ENCODE measurements around the gene MSANTD1.

Gene MSANTD1

DNA sequence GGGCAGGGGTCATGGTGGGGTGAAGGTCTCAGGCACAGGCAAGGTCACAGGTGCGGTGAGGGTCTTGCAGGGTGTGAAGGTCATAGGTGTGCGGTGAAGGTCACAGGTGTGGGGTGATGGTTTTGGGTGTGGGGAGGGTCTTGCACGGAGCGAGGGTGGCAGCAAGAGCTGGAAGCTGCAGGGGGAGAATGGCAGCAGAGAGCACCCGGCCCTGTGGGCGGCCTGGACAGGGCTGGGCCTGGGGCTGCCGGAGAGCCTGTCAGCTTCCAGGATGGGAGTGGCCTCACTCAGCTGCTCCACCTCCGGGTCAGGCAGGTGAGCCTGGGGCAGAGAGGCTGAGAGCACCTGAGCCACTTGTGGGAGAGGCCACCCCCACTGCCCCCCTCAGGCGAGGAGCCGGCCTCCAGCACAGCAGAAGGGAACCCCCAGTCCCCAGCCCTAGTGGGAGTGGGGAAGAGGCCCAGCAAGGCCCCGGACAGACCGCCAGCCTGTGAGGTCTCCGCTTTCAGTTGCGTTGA is 1.5 kb downstream of the MSANTD1 start:
- no peak for FAIRE-seq

DNA sequence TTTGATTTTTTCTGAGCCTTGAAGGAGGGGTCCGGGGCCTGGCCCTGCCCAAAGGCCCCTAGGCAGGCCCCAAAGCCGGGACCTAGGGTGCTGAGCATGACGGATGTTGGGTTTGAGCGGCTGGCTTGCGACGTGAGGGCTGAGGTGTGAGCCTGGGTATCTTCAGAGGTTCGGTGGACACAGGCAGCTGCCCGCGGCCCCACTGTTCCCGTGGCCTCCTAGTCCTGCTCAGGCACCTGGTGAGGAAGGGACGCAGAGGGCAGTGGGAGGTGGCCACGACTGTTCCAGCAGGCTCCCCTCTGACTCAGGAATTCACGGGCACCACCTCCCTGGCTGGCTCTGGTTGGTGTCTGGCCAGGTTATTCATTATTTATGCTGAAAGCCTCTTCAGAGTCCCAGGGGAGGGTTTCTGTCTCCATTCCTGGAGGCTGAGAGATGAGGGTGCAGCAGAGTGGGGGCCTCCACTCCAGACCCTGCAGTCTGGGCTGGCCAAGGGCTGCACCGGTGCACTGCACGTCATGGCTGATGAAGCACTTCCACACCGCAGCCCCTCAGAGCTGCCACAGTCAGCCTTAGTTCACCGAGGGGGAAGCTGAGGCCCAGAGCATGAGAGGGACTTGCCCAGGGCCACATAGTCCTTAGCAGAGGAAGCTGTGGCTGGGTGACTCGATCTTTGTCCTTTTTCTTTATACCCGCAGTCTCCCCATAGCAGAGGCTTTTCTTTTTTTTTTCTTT is 2.2 kb downstream of the MSANTD1 start:
- no peak for FAIRE-seq

DNA sequence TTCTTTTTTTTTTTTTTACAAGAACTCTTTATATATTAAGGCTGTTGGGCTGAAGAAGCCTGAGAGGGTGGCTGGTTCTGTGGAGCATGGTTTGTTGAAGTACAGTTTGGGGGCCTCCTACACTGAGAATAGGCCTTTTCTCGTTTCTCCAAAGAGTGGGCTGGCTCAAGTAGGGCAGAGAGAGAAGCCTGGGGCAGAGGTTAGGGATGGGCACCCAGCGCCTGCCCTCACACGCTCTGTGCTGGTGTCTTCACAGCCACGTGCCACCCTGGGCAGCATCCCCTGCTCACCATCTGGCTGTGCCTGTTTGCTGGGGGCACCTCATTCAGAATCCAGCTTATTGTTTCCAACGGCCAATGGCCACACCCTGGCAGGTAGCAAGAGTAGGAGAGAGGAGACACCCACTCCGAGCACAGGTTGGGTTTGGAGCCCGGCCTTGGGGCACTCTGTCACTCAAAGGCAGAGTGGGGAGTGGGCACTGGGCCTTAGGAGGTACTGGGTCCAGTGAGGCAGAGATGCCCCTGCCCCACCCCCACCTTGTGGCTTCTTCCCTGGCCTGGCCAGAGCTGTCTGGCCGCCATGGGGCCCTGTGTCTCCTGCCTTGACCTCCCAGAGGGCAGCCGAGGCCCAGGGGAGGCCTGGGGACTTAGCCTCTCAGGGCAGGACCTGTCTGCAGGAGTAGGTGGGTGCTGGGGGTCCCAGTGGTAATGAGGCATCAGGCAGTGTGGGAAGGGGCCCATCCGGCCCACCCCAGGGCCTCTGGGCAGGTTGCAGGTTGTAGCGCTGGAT is 2.9 kb downstream of the MSANTD1 start:
- FAIRE-seq, result no peak

DNA sequence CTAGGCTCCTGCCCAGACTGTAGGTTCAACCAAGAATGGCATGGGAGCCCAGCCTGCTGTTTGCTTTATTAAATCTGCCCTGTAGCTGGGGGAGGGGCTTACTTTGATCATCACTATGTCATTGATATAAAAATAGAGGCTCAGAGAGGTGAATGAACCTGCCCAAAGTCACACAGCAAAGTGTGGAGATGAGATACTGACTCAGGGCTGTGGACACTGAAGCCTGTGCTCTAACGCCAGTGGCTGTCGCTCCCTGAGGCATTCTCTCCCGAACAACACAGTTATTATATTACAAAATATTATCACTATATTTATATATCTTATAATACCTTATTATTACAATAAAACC is 3.5 kb downstream of the MSANTD1 start:
- no peak for FAIRE-seq

DNA sequence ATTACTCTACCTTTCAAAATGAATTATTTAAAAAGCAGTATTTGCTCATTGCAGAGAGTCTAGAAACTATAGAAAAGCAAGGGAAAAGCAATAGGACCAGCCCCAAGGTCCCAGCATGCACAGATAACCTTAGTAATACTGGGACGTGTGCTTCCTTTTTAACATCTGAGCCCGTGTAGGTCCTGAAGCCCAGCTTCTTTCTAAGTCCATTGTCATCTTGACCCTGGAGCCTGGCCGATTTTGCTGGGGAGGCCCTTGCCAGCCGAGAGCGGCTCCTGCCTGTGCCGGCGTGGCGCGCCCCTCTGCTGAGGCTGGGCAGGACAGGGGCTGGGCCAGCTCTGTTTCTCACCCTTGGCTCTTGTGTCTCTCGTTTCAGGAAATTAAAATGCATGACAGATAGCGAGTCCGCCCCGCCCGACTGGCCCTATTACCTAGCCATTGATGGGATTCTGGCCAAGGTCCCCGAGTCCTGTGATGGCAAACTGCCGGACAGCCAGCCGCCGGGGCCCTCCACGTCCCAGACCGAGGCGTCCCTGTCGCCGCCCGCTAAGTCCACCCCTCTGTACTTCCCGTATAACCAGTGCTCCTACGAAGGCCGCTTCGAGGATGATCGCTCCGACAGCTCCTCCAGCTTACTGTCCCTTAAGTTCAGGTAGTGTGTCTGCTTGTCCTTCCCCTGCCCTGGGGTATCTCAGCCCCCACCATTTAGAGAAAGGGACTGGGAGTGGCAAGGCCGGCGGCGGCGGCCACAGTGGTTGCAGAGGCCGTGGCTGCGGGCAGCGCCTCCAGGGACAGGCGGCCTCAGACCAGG is 4.1 kb downstream of the MSANTD1 start:
- no peak for FAIRE-seq

DNA sequence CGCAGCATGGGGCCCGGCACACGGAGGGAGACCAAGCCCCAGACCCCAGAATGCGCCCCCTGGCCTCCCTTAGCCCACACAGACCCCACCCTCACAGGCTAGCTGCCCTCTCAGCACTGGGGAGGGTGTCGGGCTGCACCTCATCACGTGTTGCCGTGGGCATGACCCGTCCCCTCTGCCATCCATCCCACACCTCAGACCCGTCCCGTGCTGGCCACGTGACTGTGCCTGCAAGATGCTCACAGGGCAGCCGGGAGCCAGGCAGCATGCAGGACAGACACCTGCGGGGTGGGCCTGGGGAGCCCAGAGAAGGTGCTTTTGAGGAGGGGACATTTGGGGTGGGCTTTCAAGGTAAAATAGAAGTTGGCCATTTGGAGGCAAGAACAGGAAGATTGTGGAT is 4.8 kb downstream of the MSANTD1 start:
- FAIRE-seq, result no peak

DNA sequence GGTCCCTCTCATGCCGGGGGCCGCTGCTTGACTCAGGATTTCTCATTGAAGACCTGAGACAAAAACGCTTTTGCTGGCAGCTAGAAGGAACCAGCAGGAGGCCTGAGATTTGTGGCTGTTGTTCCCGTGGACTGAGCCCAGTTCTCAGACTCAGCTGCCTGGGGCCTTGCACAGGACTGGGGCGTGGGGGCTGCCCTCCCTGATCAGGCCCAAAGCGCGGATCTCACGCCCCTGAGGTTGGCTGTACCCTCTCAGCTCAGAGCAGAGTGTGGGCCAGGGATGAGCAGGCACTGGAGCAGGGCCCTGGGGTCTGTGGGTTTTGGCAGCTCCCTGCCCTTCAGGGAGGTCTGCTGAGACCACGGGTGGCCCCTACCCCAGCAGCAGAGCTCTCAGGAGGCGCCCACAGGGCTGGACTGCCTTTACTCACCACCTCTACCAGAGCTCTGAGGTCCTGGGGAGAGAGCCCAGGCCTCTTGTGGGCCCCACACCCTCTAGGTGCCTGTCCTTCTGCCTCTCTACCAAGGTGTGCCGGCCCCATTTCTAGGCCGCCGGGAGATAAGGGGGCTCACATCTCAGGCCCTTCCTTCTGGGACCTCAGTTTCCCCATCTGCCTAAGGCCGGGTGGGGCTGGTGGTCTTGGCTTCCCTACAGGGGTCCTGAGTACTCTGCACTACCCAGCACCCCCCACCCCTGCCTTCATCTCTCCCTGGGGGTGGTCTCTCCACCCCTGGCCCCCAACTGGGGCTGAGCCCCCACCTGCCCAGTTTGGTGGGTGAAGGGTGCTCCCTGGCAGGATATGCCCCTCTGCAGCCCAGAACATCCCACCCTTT is 5.6 kb downstream of the MSANTD1 start:
- FAIRE-seq, result no peak

DNA sequence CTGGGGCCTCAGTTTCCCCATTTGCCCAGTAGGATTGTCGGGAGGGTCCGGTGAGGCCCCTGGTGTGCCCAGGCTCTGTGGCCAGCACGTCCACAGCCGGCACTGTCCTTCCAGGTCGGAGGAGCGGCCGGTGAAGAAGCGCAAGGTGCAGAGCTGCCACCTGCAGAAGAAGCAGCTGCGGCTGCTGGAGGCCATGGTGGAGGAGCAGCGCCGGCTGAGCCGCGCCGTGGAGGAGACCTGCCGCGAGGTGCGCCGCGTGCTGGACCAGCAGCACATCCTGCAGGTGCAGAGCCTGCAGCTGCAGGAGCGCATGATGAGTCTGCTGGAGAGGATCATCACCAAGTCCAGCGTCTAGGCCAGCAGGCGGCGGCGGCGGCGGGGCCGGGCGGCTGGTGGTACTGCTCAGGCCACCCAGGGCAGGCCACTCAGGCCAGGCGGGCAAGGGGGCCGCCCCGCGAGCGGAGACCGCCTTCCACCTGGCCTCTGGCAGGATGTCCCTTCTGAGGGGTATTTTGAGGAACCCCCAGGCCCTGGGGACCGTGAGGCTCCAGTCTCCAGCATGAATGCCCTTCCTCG is 6.7 kb downstream of the MSANTD1 start:
- no peak for FAIRE-seq

DNA sequence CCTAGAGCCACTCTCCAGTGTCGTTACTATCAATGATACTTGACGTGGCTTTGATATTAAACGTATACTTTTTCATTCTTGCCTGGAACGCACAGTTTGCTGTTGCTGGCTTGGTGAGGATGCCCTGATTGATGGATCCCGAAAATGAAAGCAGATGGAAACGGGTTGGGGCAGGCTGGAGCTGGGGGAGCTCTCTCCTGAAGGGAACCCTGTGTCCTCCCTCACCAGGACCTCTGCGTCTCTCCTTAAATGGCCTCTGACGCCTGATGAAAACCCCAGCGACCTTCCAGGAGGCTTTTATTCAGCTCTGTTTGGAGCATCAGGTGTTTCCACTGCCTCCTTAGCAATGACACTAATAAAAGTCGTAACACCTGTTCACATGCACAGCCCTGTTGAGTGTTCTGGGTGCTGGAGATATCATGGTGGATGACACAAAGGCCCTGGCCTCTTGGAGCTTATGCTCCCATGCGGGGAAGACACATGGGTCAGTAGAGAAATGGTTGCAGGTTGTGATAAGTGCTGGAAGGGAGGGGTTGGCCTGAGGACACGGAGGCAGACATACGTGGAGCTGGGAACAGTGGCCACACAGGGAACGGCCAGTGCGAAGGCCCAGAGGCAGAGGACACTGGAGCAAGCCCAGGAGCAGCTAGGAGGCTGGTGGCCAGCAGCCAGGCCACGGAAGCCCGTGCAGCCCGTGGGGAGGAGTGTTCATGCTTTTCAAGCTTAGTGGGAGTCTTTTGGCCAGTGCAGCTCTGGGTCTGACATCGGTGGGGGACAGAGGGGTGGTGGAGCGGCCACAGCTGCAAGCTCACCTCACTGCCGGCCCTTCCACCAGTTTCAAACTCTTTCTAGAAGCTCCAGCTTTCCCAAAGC is 7.5 kb downstream of the MSANTD1 start:
- no peak for FAIRE-seq

DNA sequence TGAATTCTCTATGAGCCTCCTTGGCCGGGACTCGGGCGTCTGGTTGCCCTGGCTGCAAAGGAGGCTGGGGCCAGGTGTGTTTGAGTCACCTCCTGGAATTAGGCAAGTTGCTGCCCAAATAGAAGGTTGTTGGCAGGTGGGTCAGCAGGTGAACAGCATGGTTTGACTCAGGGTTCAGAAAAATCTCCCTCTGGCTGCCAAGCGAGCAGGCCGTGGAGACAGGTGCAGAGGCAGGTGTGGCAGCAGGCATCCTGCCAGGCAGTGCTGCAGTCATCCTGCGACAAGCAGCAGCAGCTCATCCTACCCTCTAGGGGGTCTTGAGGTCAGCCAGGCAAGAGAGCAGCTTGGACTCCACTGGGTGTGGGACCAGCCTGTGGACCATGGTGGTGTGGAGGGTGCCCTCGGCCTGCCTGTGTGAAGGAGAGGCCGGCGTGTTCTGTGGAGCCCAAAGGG is 8.2 kb downstream of the MSANTD1 start:
- no peak for FAIRE-seq

DNA sequence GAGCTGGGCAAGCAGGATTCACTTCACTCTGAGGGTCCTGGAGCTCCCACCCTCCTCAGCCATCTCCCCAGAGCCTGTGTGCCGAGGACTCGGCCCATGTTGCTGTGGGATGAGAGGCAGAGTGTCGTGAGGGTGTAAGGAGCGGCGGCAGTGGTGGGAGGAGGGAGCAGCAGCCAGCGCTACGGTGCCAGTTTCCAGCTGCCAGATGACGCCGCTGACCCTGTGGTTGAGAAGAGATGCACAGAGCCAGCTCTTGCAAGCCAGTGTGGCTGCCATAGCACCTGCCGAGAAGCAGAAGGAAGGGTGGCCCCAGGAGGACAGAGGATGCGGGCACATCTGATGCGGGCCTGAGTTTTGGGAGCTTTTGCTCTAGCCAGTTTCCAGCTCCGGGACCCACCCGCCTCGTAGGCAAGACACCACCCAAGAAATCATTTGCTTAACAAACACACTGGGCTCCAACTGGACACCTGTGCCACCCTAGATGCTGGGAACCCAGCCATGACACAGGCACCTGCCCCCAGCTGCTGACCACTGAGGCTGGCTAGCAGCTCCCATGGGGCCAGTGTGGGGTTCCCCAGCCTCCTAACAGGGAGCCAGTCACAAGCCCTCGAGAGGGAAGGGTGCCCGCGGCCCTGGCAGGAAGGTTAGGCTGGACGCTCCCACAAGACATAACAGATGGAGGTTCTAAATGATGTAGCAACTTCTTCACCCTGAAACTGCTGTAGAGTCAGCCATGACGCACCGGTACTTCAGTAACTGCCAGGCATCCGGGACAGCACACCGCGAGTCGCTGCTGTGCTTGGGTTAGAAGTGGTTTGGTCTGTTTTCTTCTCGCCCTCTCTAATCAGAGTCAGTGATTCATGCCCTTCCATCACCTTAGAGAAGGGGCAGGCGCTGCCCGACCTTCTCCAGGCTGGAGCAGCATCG is 8.9 kb downstream of the MSANTD1 start:
- FAIRE-seq, result no peak

DNA sequence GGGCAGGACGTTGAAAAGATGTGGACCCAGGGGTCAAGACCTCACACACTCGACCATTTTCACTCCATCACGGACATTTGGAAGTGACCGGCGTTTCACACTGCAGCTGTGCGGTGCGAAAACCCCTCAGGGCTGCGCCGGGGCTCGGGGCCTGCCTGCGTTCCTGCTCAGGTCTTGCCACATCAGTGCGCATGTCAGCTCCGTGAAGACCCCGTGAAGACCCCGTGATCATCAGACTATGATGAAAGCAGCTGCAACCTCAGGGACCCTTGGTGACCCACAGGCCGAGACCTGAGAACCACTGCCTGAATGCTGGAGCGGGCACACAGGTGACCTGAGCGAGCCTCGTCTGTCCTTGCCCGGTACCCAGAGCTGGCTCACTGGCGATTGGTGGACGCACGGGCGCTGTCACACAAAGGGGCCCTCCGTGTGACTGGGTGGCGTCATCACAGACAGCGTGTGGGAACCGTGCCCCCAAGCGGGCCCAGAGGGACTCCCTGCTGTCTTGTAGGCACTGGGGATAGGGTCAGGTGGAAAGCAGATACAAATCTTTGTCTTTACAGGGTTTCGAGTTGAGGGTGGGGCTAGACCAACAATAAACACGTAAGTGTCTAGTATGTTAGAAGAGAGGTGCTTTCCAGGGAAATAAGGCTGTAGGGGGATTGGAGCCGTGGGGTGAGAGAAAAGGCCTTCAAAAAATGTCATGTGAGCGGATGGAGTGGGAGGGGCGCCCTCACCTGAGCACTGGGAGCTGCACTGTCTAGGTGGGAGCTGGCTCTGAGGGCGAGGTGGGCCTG is 12.7 kb downstream of the MSANTD1 start:
- no peak for FAIRE-seq

DNA sequence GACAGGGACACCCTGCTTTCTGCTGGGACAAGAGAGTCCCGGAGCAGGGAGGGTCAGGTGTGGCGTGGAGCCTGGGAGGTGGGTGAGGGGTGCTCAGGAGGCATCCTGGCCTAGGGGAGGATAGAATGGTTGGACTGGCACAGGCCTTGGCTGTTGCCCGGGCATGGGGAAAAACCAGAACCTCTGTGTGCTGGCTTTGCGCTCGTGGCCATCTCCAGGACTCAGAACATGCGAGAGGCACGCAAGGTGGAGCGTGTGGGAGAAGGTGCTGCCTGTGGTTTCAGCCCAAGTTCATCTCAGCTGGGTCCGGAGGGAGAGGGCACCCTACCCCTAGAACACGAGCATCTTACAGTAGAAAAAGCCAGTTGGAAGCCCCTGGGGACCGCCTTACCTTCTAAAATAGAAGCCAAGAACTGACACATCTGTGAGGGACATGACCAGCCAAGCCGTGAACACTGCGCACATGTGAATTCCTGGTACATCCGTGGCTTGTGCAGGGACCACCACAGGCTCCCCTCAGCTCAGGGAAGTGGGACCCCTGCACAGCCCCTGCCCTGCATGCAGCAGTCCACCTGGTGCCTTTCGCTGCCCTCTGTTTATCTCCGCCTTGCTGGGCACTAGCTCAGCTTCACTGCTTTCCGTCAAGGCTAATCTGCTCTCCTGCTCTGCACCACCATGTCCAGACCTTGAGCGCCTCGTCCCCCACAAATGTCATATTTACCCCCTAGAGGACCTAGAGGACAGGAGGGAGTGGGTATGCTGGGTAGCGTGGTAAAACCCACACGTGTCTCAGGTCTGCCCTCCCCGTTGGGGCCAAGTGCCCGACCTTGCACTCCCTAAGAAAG is 13.5 kb downstream of the MSANTD1 start:
- no peak for FAIRE-seq

DNA sequence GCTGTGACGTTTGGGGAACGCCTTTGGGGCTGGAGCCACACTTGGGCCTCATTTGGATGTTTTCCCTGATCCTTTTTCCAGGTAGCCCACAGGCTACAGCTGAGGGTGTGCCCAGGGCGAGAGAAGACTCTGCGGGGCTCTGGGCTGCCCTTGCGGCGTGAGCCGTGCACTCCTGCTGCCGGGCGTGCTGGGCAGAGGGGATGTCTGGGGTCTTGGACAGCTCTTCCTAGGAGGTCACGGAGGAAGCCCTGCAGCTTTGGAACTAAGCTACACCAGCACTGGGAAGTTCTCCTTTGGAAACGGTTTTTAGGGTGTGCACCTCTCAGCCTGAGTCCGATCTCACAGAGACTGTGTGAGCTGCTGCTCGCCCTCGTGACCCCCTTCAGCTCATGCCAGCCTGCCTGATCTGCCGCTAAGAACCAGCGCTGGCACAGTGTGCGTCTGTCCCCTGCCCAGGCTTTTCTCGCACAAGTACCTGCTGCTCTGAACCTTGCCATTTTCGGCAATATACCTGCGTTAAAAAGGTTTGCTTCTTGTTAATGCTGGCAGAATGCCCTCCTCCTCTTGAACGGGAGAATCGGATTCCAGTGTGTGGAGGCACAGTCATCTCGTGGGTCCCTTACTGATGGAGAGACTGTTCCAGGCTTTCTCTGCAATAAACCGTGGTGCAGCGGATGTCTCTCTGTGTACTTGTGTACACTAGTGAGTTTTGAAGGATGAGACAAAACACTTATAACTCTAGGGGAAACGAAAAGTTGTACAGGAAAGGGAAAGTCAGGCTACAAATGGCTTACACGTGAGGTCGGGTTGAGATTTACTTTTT is 14.3 kb downstream of the MSANTD1 start:
- FAIRE-seq, result no peak

DNA sequence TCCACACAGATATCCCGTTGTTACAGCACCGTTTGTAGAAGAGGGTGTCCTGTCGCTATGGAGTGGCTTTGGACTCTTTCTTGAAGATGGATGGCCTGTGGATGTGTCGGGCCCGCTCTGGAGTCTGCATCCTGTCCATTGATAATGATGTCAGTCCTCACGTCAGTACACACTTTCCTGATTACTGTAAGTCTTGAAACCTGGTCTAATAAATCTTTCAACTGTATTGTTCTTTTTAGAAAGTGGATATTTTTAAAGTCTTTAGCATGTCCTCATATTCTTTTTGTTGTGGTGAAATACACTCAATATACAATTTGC is 14.9 kb downstream of the MSANTD1 start:
- FAIRE-seq, result no peak

DNA sequence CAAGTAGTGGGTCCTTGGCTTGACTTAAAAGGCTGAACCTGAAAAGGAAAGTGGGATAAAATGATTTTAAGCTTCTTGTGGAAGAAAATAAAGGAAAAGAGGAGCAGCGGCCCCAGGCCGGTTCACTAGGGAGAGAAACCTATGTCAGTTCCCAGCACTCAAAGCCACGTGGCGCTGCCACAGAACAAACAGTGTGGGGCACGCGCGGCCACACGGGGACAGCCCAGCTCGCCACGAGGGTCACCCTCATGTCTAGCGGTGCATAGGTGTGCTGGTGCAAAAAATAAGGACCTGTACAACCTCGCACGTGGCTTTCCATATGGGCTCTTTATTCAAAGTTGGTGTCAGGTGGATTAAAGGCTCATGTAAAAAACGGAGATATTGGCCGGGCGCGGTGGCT is 17.1 kb downstream of the MSANTD1 start:
- no peak for FAIRE-seq

Measured in TTC549 (cell line).